Measurements from ENCODE around the gene SSR1. TPM values are rescaled to one million over a fixed set of nuclear protein-coding genes. Genes with fewer than 3 reads are reported as not detected.
A peak's percentile ranks its signal among the peaks of the same experiment; 100 is the strongest.
"Not testable (repeated sequence)": the region's sequence is repeated elsewhere in the genome, so short reads cannot be mapped to it uniquely, and the experiment has no call there.

SSR1 gene
- total and polyA plus RNA-seq, 7 experiments from 2014 or later, result 75.0 to 204 (median 130) TPM

GRCh38 chr6:7332090-7332745 is 19.2 kb upstream of the SSR1 start:
- POLR2A ChIA-PET, result no interaction called here
- H3K36me3 ChIP-seq (ENCODE audit: control insufficient read depth in 2 of 3, insufficient read depth in 3 of 3, low read length in 3 of 3), result no peaks in the 10 kb centered on the region
- H3K4me1 ChIP-seq (ENCODE audit: control insufficient read depth in 2 of 2, insufficient read depth in 2 of 2, low read length in 2 of 2), result no peaks in the 10 kb centered on the region
- Mint-ChIP-seq H3K4me1 (peaks cover 0 to 1% (median 0%) of the 10 kb centered on the region in 7 donors), H3K27me3 (peaks cover 5 to 19% (median 7%) of the 10 kb centered on the region in 5 donors), H3K27ac (no peak overlapping the region), H3K4me3 (no peak overlapping the region), H3K36me3 (no peaks in the 10 kb centered on the region), H3K9me3 (no peaks in the 10 kb centered on the region)
- no peaks in the 10 kb centered on the region for H3K27me3 ChIP-seq (ENCODE audit: control insufficient read depth in 2 of 2, insufficient read depth in 2 of 2, low read length in 2 of 2)
- ATAC-seq, result peak; percentile 45
- no peak overlapping the region for H3K27ac ChIP-seq (ENCODE audit: low read depth, low read length)
- H3K4me3 ChIP-seq (ENCODE audit: low read length), result no peak overlapping the region
- CTCF ChIA-PET, result interaction anchor here (0.8 kb wide), 1 partner anchor 28 kb away, joined by 3 read pairs; no protein-coding TSS in a partner anchor
- intact Hi-C loops (cut with micrococcal nuclease), result no loop called here
- H3K9me3 ChIP-seq (ENCODE audit: control insufficient read depth in 2 of 3, low read length in 3 of 3), result no peaks in the 10 kb centered on the region
- no peak for DNase-seq

GRCh38 chr6:7331452-7331851 is 18.5 kb upstream of the SSR1 start:
- no peaks in the 10 kb centered on the region for H3K4me1 ChIP-seq (ENCODE audit: control insufficient read depth in 2 of 2, insufficient read depth in 2 of 2, low read length in 2 of 2)
- ChIA-PET CTCF (no interaction called here), POLR2A (no interaction called here)
- H3K9me3 Mint-ChIP-seq, result no peaks in the 10 kb centered on the region
- intact Hi-C loops (cut with micrococcal nuclease), result no loop called here
- H3K27ac ChIP-seq (ENCODE audit: low read depth, low read length), result no peak overlapping the region
- DNase-seq (no peak), ATAC-seq (no peak)
- H3K9me3 ChIP-seq (ENCODE audit: control insufficient read depth in 2 of 3, low read length in 3 of 3), result no peaks in the 10 kb centered on the region
- no peaks in the 10 kb centered on the region for H3K36me3 ChIP-seq (ENCODE audit: control insufficient read depth in 2 of 3, insufficient read depth in 3 of 3, low read length in 3 of 3)
- H3K36me3 Mint-ChIP-seq, result no peaks in the 10 kb centered on the region
- H3K27ac Mint-ChIP-seq, result no peak overlapping the region
- H3K27me3 ChIP-seq (ENCODE audit: control insufficient read depth in 2 of 2, insufficient read depth in 2 of 2, low read length in 2 of 2), result no peaks in the 10 kb centered on the region
- H3K4me1 Mint-ChIP-seq, result peaks cover 0 to 1% (median 0%) of the 10 kb centered on the region in 7 donors
- H3K4me3 ChIP-seq (ENCODE audit: low read length), result no peak overlapping the region
- H3K27me3 Mint-ChIP-seq, result peaks cover 5 to 14% (median 7%) of the 10 kb centered on the region in 5 donors
- H3K4me3 Mint-ChIP-seq, result no peak overlapping the region

- Mint-ChIP-seq H3K4me3 (no peak overlapping the region), H3K9me3 (peaks cover 0 to 6% (median 0%) of the 10 kb centered on the region in 11 donors), H3K27ac (no peak overlapping the region), H3K27me3 (peaks cover 5 to 18% (median 15%) of the 10 kb centered on the region in 5 donors), H3K36me3 (peaks cover 0 to 2% (median 0%) of the 10 kb centered on the region in 5 donors), H3K4me1 (peaks cover 0 to 5% (median 0%) of the 10 kb centered on the region in 7 donors)
- POLR2A ChIA-PET, result no interaction called here
- intact Hi-C loops (cut with micrococcal nuclease), result no loop called here
- no peaks in the 10 kb centered on the region for H3K9me3 ChIP-seq (ENCODE audit: control insufficient read depth in 2 of 3, low read length in 3 of 3)
- ATAC-seq, result peak; percentile 44
- CTCF ChIA-PET, result interaction anchor here (1.4 kb wide), 1 partner anchor 12 kb away, joined by 4 read pairs; no protein-coding TSS in a partner anchor
- no peaks in the 10 kb centered on the region for H3K36me3 ChIP-seq (ENCODE audit: control insufficient read depth in 2 of 3, insufficient read depth in 3 of 3, low read length in 3 of 3)
- no peak overlapping the region for H3K4me3 ChIP-seq (ENCODE audit: low read length)
- H3K27ac ChIP-seq (ENCODE audit: low read depth, low read length), result no peak overlapping the region
- H3K27me3 ChIP-seq (ENCODE audit: control insufficient read depth in 2 of 2, insufficient read depth in 2 of 2, low read length in 2 of 2), result no peaks in the 10 kb centered on the region
- no peaks in the 10 kb centered on the region for H3K4me1 ChIP-seq (ENCODE audit: control insufficient read depth in 2 of 2, insufficient read depth in 2 of 2, low read length in 2 of 2)
- no peak for DNase-seq
These were observed 15.2 kb upstream of the SSR1 start for GRCh38 chr6:7328243-7328642.

DNA sequence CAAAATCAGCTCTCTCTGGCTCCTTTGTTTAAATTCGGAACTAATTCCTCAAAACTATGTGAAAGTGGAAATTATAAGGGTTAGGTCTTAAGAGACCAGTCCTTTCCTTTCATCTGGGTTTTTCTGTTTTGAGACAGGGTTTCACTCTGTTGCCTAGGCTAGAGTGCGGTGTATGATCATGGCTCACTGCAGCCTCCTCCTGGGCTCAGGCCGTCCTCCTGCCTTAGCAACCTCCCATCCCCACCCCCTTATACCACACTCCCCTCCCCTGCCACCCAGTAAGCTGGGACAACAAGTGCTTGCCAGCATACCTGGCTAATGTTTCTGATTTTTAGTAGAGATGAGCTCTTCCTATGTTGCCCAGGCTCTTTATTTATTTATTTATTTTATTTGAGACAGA is 12.8 kb upstream of the SSR1 start:
- H3K27ac Mint-ChIP-seq, result no peak overlapping the region
- no peak for ATAC-seq
- peaks cover 0 to 6% (median 0%) of the 10 kb centered on the region in 11 donors for H3K9me3 Mint-ChIP-seq
- Histone ChIP-seq H3K27ac (ENCODE audit: low read depth, low read length) (no peak overlapping the region), H3K4me3 (ENCODE audit: low read length) (no peak overlapping the region), H3K9me3 (ENCODE audit: control insufficient read depth in 2 of 3, low read length in 3 of 3) (no peaks in the 10 kb centered on the region), H3K36me3 (ENCODE audit: control insufficient read depth in 2 of 3, insufficient read depth in 3 of 3, low read length in 3 of 3) (no peaks in the 10 kb centered on the region), H3K4me1 (ENCODE audit: control insufficient read depth in 2 of 2, insufficient read depth in 2 of 2, low read length in 2 of 2) (no peaks in the 10 kb centered on the region), H3K27me3 (ENCODE audit: control insufficient read depth in 2 of 2, insufficient read depth in 2 of 2, low read length in 2 of 2) (no peaks in the 10 kb centered on the region)
- ChIA-PET CTCF (interaction anchor here (0.6 kb wide), 1 partner anchor 601 kb away, joined by 4 read pairs; no protein-coding TSS in a partner anchor), POLR2A (no interaction called here)
- no peak for DNase-seq
- H3K36me3 Mint-ChIP-seq, result peaks cover 0 to 2% (median 0%) of the 10 kb centered on the region in 5 donors
- intact Hi-C loops (cut with micrococcal nuclease), result no loop called here
- H3K27me3 Mint-ChIP-seq, result peaks cover 5 to 23% (median 15%) of the 10 kb centered on the region in 5 donors
- peaks cover 0 to 5% (median 0%) of the 10 kb centered on the region in 7 donors for H3K4me1 Mint-ChIP-seq
- no peak overlapping the region for H3K4me3 Mint-ChIP-seq

DNA sequence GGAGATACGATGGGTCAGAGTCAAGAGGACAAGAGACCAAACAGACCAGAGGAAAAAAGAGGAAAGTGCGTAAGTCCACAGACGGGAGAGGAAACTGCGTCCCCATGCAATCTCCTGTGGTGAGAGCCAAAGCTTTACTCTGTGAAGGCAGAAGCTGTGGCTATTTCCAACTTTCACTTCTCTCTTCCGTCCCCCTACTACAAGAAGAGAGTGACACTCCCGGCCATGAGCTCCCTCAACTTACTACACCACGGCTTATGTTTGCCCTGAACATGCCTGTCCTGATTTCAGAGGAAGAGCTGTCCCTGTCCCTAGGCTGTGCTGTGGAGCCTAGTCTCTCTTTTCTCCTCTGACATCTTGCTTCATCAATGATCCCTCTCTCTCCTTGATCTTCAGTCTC is 11.5 kb upstream of the SSR1 start:
- H3K9me3 Mint-ChIP-seq, result peaks cover 0 to 6% (median 0%) of the 10 kb centered on the region in 11 donors
- Histone ChIP-seq H3K4me1 (ENCODE audit: control insufficient read depth in 2 of 2, insufficient read depth in 2 of 2, low read length in 2 of 2) (no peaks in the 10 kb centered on the region), H3K4me3 (ENCODE audit: low read length) (no peak overlapping the region), H3K27ac (ENCODE audit: low read depth, low read length) (no peak overlapping the region), H3K36me3 (ENCODE audit: control insufficient read depth in 2 of 3, insufficient read depth in 3 of 3, low read length in 3 of 3) (no peaks in the 10 kb centered on the region), H3K9me3 (ENCODE audit: control insufficient read depth in 2 of 3, low read length in 3 of 3) (no peaks in the 10 kb centered on the region), H3K27me3 (ENCODE audit: control insufficient read depth in 2 of 2, insufficient read depth in 2 of 2, low read length in 2 of 2) (no peaks in the 10 kb centered on the region)
- no peak overlapping the region for H3K27ac Mint-ChIP-seq
- peak; percentile 88 for ATAC-seq
- peaks cover 0 to 5% (median 0%) of the 10 kb centered on the region in 7 donors for H3K4me1 Mint-ChIP-seq
- ChIA-PET POLR2A (interaction anchor here (0.7 to 1.0 kb wide), 2 partner anchors 11 to 60 kb away, joined by 4 to 6 read pairs; no protein-coding TSS in a partner anchor), CTCF (no interaction called here)
- intact Hi-C loops (cut with micrococcal nuclease), result no loop called here
- H3K36me3 Mint-ChIP-seq, result peaks cover 0 to 2% (median 0%) of the 10 kb centered on the region in 5 donors
- H3K4me3 Mint-ChIP-seq, result no peak overlapping the region
- H3K27me3 Mint-ChIP-seq, result peaks cover 5 to 28% (median 15%) of the 10 kb centered on the region in 5 donors
- no peak for DNase-seq

GRCh38 chr6:7323074-7323473 is 10.1 kb upstream of the SSR1 start:
- Histone ChIP-seq H3K4me1 (ENCODE audit: control insufficient read depth in 2 of 2, insufficient read depth in 2 of 2, low read length in 2 of 2) (no peaks in the 10 kb centered on the region), H3K9me3 (ENCODE audit: control insufficient read depth in 2 of 3, low read length in 3 of 3) (no peaks in the 10 kb centered on the region), H3K27ac (ENCODE audit: low read depth, low read length) (no peak overlapping the region), H3K36me3 (ENCODE audit: control insufficient read depth in 2 of 3, insufficient read depth in 3 of 3, low read length in 3 of 3) (no peaks in the 10 kb centered on the region), H3K27me3 (ENCODE audit: control insufficient read depth in 2 of 2, insufficient read depth in 2 of 2, low read length in 2 of 2) (no peaks in the 10 kb centered on the region), H3K4me3 (ENCODE audit: low read length) (no peak overlapping the region)
- peaks cover 0 to 6% (median 0%) of the 10 kb centered on the region in 11 donors for H3K9me3 Mint-ChIP-seq
- DNase-seq (no peak), ATAC-seq (no peak)
- intact Hi-C loops (cut with micrococcal nuclease), result no loop called here
- no peak overlapping the region for H3K4me3 Mint-ChIP-seq
- H3K27me3 Mint-ChIP-seq, result peaks cover 2 to 22% (median 6%) of the 10 kb centered on the region in 5 donors
- H3K36me3 Mint-ChIP-seq, result peaks cover 0 to 2% (median 0%) of the 10 kb centered on the region in 5 donors
- no peak overlapping the region for H3K27ac Mint-ChIP-seq
- ChIA-PET POLR2A (no interaction called here), CTCF (no interaction called here)
- peaks cover 0 to 4% (median 0%) of the 10 kb centered on the region in 7 donors for H3K4me1 Mint-ChIP-seq

DNA sequence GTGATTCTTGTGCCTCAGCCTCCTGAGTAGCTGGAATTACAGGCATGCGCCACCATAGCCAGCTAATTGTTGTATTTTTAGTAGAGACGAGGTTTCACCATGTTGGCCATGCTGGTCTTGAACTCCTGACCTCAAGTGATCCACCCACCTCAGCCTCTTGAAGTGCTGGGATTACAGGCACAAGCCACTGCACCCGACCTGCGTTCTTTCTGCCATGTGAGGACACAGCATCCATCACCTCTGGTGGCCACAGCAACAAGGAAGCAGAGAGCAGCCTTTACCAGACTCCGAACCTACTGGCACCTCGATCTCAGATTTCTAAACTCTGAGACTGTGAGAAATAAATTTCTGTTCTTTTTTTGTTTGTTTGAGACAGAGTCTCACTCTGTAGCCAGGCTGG is 8.9 kb upstream of the SSR1 start:
- H3K9me3 Mint-ChIP-seq; DNase-seq; H3K9me3 ChIP-seq (ENCODE audit: control insufficient read depth in 2 of 3, low read length in 3 of 3); H3K27ac ChIP-seq (ENCODE audit: low read depth, low read length); H3K4me3 ChIP-seq (ENCODE audit: low read length); H3K27me3 ChIP-seq (ENCODE audit: control insufficient read depth in 2 of 2, insufficient read depth in 2 of 2, low read length in 2 of 2); H3K27ac Mint-ChIP-seq; POLR2A ChIA-PET; ATAC-seq; H3K36me3 ChIP-seq (ENCODE audit: control insufficient read depth in 2 of 3, insufficient read depth in 3 of 3, low read length in 3 of 3); intact Hi-C loops (cut with micrococcal nuclease); H3K4me1 ChIP-seq (ENCODE audit: control insufficient read depth in 2 of 2, insufficient read depth in 2 of 2, low read length in 2 of 2); H3K4me3 Mint-ChIP-seq; H3K36me3 Mint-ChIP-seq; CTCF ChIA-PET; H3K4me1 Mint-ChIP-seq: not testable (repeated sequence)
- peaks cover 0 to 22% (median 5%) of the 10 kb centered on the region in 5 donors for H3K27me3 Mint-ChIP-seq
